IPS DF 4.7 (cell line): ENCODE results near the gene ANKRD28.
"Not testable (repeated sequence)": the region's sequence is repeated elsewhere in the genome, so short reads cannot be mapped to it uniquely, and the experiment has no call there.

Experiments
- DNase-seq: peaks from one replicate; pipeline ENCODE4 v3.0.0-alpha.2; 2013; ENCODE audit warnings: low spot score; ENCODE audit errors: extremely low read depth

The ANKRD28 gene

GRCh38 chr3:15797642-15798303, at the start of gene ANKRD28:
Gene ANKRD28 (minus strand): TSS chr3:15797979. CDS start chr3:15796521, 1,458 bp downstream.
- DNase-seq: no peak

- no peak for DNase-seq
Measured at GRCh38 chr3:15847239-15847638, 49.5 kb upstream of the ANKRD28 start.

- DNase-seq: no peak
Measured at GRCh38 chr3:15846606-15847005, 48.8 kb upstream of the ANKRD28 start.

GRCh38 chr3:15845475-15845874, 47.7 kb upstream of the ANKRD28 start:
- no peak for DNase-seq

GRCh38 chr3:15844889-15845288, 47.1 kb upstream of the ANKRD28 start:
- no peak for DNase-seq

- DNase-seq: not testable (repeated sequence)
Measured at GRCh38 chr3:15841091-15841973, 43.6 kb upstream of the ANKRD28 start.

- DNase-seq: no peak
Measured at GRCh38 chr3:15839568-15839967, 41.8 kb upstream of the ANKRD28 start.

GRCh38 chr3:15831927-15832326, 34.1 kb upstream of the ANKRD28 start:
- no peak for DNase-seq

- DNase-seq: no peak
Measured at GRCh38 chr3:15825016-15825415, 27.2 kb upstream of the ANKRD28 start.

GRCh38 chr3:15823092-15823491, 25.3 kb upstream of the ANKRD28 start:
- DNase-seq: no peak

GRCh38 chr3:15822281-15822680, 24.5 kb upstream of the ANKRD28 start:
- DNase-seq: no peak

GRCh38 chr3:15820911-15821310, 23.1 kb upstream of the ANKRD28 start:
- DNase-seq: no peak

- no peak for DNase-seq
Measured at GRCh38 chr3:15819576-15819975, 21.8 kb upstream of the ANKRD28 start.

- no peak for DNase-seq
Measured at GRCh38 chr3:15819043-15819442, 21.3 kb upstream of the ANKRD28 start.

GRCh38 chr3:15815696-15816095, 17.9 kb upstream of the ANKRD28 start:
- no peak for DNase-seq

GRCh38 chr3:15813079-15813478, 15.3 kb upstream of the ANKRD28 start:
- DNase-seq: not testable (repeated sequence)

GRCh38 chr3:15812183-15812582, 14.4 kb upstream of the ANKRD28 start:
- no peak for DNase-seq

GRCh38 chr3:15810702-15811101, 12.9 kb upstream of the ANKRD28 start:
- no peak for DNase-seq

GRCh38 chr3:15809313-15809712, 11.5 kb upstream of the ANKRD28 start:
- DNase-seq: no peak

GRCh38 chr3:15808679-15809310, 11.0 kb upstream of the ANKRD28 start:
- no peak for DNase-seq

GRCh38 chr3:15805756-15806266, 8.0 kb upstream of the ANKRD28 start:
- no peak for DNase-seq

- DNase-seq: no peak
Measured at GRCh38 chr3:15804553-15805095, 6.8 kb upstream of the ANKRD28 start.
